ACHN (cell line): Measurements from ENCODE around the gene RNF169.

Experiments used
- DNase-seq: peaks from one replicate; pipeline ENCODE4 v3.0.0-alpha.2; 2015
- in situ Hi-C: cut with HindIII; loops from 2 replicates; pipeline ENCODE4 v1.10.0; 2017; ENCODE audit warnings: low sequenced_read_pairs, low pct_ligation_motif_present, low pct_unique_long_range_greater_than_20kb

RNF169 gene, protein sequence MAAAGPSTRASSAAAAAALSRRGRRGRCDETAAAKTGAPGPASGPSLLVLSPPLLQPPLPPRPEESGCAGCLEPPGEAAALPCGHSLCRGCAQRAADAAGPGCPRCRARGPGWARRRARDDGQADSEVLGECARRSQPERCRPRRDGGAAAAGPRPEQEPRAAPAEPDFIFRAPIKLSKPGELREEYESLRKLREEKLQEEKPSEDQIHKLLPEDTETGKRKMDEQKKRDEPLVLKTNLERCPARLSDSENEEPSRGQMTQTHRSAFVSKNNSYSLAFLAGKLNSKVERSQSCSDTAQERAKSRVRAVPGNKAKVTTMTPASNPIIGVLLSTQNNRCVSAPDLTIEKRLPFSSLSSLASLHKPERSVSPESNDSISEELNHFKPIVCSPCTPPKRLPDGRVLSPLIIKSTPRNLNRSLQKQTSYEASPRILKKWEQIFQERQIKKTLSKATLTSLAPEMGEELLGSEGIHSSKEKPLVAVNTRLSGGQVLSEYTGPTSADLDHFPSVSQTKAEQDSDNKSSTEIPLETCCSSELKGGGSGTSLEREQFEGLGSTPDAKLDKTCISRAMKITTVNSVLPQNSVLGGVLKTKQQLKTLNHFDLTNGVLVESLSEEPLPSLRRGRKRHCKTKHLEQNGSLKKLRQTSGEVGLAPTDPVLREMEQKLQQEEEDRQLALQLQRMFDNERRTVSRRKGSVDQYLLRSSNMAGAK

GRCh38 chr11:74748211-74749126 is at the start of gene RNF169:
RNF169 (plus strand) TSS chr11:74748849; CDS start chr11:74748881, 32 bp downstream.
- in situ Hi-C loops = no loop called here
- peak; percentile 92 for DNase-seq

DNA sequence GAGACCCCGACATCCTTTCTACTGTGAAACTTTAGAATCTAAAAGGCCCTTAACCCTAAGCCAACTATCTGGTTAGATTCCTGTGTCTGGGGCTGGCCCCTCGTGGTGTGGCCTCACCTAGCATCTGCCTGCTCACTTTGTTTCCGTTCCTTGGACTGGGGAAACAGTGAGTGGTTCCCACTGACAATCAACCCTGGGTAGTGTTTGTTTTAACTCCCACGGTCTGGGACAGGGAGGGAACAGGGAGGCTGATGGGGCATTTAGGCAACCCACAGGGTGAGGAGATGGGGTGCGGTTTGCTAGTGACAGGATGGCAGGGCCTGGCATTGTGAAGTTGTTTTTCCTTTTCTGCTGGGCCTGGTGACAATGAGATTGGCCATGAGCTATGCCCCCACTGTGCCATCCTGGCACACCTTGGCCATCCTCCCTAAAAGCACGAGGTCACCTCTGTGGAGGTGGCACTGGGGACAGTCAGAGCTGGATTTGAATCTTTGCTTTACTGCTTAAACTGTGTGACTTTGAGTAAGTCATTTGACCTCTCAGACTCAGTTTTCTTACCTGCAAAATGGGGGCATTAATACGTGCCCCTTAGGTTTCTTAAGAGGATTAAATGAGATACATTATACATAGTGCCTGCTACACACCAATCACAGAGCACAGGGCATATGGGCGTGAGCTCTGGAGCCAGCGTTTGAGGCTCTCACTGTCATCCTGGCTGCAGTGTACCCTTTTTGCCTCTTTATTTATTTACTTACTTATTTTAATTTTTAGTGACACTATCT is 48.8 kb upstream of the RNF169 start:
- DNase-seq = no peak
- in situ Hi-C loops = no loop called here

- in situ Hi-C loops = no loop called here
- DNase-seq = no peak
These were observed 47.3 kb upstream of the RNF169 start for GRCh38 chr11:74701351-74701750.

- in situ Hi-C loops = no loop called here
These were observed 46.2 kb upstream of the RNF169 start for GRCh38 chr11:74702383-74703007.

DNA sequence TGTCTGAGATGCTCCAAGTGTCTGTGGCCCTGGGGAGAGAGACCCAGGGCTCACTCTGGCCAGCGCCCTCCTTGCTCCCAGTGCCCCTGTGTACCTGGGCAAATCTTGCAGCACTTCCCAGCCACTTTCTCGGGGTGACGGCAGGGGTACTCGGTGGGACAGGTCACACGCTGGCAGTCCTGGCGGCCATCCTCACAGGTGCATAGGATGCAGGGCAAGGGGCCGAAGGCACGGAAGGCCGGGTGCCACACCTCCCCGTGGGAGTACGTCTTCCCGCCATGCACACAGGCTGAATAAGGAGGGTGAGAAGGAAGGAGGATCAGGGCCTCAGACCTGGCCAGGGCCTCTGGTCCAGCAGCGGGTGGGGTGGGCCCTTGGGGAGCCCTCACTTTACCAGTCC is 45.4 kb upstream of the RNF169 start:
- in situ Hi-C loops = no loop called here
- DNase-seq = no peak

More at GRCh38 chr11:74702383-74703007, 46.2 kb upstream of the RNF169 start:
- peak; percentile 60 for DNase-seq

DNA sequence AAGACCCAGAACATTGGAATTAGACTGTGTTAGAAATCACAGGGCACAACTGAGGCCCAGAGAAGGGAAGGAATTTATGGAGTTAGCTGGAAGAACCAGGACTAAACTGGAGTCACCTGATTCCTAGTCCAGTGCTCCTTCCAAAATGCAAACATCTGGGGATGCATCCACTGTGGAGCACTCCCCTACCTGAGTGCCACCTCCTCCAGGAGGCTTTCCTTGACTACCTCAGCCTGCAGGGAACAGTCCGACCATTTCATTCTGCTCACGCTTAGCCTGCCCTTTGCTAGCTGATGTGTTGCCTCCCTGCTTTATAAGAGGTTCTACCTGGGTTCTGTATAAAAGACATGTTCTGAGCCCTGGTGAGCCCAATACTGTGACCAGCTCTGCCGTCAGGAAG is 41.5 kb upstream of the RNF169 start:
- in situ Hi-C loops = no loop called here
- DNase-seq = no peak

DNA sequence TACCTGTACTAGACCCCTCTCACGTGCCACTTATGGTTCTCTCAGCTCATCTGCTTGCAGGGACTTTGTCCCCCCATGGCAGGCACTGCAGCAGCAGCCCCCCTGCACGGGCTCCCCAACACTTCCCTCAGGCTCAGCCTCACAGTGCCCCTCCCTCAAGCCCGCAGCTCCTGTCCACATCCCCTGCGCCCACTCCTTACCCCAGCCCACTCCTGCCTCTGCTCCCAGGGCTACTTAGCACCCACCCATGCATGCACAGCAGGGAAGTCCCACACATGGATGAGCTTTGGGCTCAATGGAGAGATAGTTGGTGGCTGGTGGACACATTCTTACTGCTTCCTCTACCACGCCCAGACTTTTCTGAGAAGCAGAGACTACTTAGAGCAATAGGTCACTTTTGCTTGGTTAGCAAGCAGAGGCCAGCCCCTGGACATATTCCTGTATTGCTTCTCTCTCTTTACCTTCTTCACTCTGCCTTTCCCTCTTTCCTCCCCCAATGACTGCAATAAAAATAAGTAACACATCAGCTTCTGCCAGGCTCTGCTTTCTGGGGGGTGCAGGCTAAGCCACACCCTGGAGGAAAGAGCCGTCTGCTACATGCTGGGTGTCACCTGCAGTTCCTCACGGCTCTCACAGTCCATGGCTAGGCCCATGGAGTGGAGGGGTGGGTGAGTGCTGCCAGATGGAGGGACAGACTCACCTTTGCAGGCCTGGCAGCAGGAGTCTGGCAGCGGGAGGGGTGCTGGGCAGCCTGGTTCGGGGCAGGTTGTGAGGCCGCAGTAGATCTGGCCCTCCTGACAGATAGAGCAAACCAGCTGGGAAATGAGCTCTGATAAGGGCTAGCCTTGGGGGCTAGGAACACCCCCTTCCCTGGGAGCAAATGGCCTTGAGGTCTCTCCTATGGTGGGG is 40.8 kb upstream of the RNF169 start:
- in situ Hi-C loops = no loop called here
- DNase-seq = no peak

DNA sequence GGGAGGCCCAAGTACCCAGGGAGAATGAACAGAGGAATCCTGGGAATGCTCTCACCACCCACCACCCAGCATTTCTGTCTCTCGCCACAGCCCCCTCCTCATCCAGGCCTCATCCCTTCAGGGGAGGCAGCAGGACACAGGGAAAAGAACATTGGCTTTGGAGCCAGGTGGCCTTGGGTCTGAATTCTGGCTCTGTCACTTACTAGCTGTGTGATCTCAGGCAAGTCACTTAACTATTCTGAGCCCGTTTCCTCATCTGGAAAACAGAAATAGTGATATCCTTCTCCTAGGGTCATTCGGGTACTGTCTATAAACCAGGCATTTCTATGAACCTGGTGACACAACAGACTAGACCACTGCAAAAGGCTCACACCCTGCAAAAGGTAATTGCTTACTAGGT is 39.5 kb upstream of the RNF169 start:
- in situ Hi-C loops = no loop called here
- DNase-seq = no peak

GRCh38 chr11:74710281-74710938 is 38.2 kb upstream of the RNF169 start:
- no peak for DNase-seq
- in situ Hi-C loops = no loop called here

- in situ Hi-C loops = no loop called here
- no peak for DNase-seq
These were observed 35.0 kb upstream of the RNF169 start for GRCh38 chr11:74713686-74714085.

GRCh38 chr11:74714904-74715303 is 33.7 kb upstream of the RNF169 start:
- no peak for DNase-seq
- in situ Hi-C loops = no loop called here

- in situ Hi-C loops = no loop called here
- DNase-seq = no peak
These were observed 31.3 kb upstream of the RNF169 start for GRCh38 chr11:74717221-74717969.

DNA sequence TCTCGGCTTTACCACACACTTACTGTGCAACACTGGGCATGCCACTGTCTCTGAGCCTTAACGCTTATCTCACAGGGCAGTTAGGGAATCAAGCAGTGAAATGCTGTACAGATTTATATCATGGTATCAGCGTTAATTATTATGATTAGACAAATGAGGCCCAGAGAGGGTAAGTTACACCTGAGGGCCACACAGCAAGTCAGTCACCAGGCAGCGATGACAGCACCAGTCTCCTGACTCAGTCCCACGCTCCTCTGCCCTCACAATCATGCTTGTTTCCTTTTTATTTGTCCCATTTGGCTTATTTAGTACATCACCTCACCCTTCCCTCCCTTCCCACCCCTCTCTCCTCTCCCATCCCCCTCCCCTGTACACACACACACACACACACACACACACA is 29.6 kb upstream of the RNF169 start:
- in situ Hi-C loops = no loop called here
- DNase-seq = no peak

- in situ Hi-C loops = no loop called here
- DNase-seq = no peak
These were observed 27.8 kb upstream of the RNF169 start for GRCh38 chr11:74720596-74721478.

DNA sequence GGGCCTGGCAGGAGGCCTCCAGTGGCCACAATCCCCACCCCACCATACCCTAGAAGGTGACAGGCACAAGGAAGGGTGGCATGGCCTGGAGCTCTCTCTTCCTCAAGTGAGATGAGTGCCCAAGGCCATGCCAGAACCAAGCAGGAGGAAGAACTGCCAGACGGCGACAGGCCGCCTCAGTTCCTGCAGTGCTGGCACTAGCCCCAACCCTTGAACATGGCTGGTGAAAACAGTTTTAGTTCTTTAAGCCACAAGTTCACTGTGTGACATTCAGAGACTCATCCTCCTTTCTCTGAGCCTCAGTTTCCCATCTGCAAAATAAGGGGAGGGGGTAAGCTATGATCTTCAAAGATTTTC is 27.2 kb upstream of the RNF169 start:
- no peak for DNase-seq
- in situ Hi-C loops = no loop called here
